ENCODE measurements around the gene CLTB. TPM values are rescaled to one million over a fixed set of nuclear protein-coding genes. Genes with fewer than 3 reads are reported as not detected.

The CLTB gene
- total RNA-seq, 1 donor from 2014 or later, result 189 TPM

DNA sequence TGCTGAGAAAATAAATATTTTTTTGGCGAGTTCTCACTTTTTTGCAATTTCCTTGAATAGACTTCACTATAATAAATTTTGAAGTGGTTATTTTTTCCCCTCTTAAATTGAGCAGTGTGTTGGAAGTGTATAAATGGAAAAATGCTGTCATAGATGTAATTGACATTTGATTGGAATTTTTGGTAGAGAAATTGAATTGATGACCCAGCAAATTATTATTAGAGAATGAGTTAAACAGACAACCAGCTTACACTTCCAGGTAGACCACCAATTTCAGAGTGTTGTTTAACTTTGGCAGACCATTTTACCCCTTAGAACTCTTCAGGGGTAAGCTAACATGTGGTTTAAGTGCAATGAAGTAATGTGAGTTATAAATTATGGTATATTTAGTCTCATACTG is 33.7 kb upstream of the CLTB start:
- Histone ChIP-seq H3K9me3 (no peaks in the 10 kb centered on the region), H3K4me1 (peaks cover 6 to 17% of the 10 kb centered on the region in 2 donors), H3K27me3 (no peaks in the 10 kb centered on the region), H3K27ac (no peak overlapping the region), H3K36me3 (peaks cover 0 to 12% of the 10 kb centered on the region in 2 donors), H3K4me3 (peak overlapping the region in 1 of 2 donors; percentile 94)
- intact Hi-C loops (cut with DNase I), result no loop called here
- no peak for DNase-seq (ENCODE audit: low spot score in 2 of 2)
- TF ChIP-seq, protein P1, sequence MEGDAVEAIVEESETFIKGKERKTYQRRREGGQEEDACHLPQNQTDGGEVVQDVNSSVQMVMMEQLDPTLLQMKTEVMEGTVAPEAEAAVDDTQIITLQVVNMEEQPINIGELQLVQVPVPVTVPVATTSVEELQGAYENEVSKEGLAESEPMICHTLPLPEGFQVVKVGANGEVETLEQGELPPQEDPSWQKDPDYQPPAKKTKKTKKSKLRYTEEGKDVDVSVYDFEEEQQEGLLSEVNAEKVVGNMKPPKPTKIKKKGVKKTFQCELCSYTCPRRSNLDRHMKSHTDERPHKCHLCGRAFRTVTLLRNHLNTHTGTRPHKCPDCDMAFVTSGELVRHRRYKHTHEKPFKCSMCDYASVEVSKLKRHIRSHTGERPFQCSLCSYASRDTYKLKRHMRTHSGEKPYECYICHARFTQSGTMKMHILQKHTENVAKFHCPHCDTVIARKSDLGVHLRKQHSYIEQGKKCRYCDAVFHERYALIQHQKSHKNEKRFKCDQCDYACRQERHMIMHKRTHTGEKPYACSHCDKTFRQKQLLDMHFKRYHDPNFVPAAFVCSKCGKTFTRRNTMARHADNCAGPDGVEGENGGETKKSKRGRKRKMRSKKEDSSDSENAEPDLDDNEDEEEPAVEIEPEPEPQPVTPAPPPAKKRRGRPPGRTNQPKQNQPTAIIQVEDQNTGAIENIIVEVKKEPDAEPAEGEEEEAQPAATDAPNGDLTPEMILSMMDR (IDR thresholded peaks at IDR 0.05), result no peak

DNA sequence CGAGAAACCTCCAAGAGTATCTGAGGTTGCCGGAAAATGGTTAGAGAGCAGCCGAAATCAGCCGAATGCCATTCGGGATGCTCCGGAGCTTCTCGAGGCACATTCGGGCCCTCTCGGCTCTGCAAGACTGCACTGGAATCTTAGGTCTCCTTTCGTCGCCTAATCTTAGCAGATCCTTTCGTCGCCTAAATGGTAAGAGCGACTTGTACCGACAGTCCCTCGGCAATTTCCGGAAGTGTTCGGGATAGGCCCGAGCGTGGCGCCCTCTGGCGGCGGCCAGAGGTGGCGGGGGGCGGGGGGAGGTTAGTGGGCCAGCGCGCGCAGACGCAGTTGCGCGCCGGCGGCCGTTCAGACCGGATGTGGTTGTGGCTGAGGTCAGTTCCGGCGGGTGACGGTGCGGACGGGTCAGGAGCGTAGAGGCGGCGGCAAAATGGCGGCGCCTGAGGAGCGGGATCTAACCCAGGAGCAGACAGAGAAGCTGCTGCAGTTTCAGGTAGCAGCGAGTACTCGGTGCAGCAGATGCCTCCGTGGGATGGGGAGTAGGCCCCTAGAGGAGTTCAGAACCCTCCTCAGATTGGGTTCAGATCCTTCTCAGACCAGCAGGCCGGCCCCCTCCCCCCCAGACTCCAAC is 31.8 kb upstream of the CLTB start, which contains the start of gene FAF2:
Gene FAF2 (plus strand): TSS at position 408 of the 631 bp plus-strand sequence. CDS start 23 bp downstream, at position 431.
- no peaks in the 10 kb centered on the region for H3K9me3 ChIP-seq
- H3K4me1 ChIP-seq, result peaks cover 6 to 17% of the 10 kb centered on the region in 2 donors
- peak; percentile 87 to 98 for DNase-seq (ENCODE audit: low spot score in 2 of 2)
- peak within 1 kb of the TSS; percentile 88 to 94 for H3K4me3 ChIP-seq
- H3K27me3 ChIP-seq, result no peaks in the 10 kb centered on the region
- intact Hi-C loops (cut with DNase I), result loop anchor here (1.0 to 10.0 kb wide), 5 partner anchors 32 to 197 kb away; partner anchors contain the start of genes CLTB, HIGD2A, KIAA1191 and NOP16
- H3K36me3 ChIP-seq, result no peaks in the 10 kb centered on the region
- TF ChIP-seq, protein P1 (IDR thresholded peaks at IDR 0.05), result peak; percentile 97 to 98 (median 97)
- H3K27ac ChIP-seq, result peak within 1 kb of the TSS; percentile 91 to 92

DNA sequence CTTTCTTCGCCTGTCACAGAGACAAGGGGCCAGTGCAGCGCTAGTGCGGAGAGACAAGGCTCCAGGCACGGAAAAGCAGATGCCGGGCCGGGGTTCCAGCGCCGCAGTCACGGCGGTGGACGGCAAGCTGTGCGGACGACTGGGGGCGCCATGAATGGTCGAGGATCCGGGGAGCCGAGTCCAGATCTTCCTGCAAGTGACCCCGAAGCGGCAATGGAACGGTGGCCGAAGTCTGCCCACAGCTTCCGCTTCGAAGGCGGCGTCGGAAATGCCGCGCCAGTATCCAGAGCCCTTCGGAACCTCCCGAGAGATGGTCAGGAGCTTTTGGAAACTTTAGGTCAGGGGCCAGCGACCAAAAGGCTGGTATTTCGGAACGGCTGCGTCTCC is 31.2 kb upstream of the CLTB start:
- Histone ChIP-seq H3K36me3 (no peaks in the 10 kb centered on the region), H3K9me3 (no peaks in the 10 kb centered on the region), H3K4me1 (peaks cover 6 to 17% of the 10 kb centered on the region in 2 donors), H3K27ac (peak overlapping the region; percentile 91 to 92), H3K4me3 (peak overlapping the region; percentile 88 to 94), H3K27me3 (no peaks in the 10 kb centered on the region)
- peak in 1 of 2 donors; percentile 13 for DNase-seq (ENCODE audit: low spot score in 2 of 2)
- intact Hi-C loops (cut with DNase I), result loop anchor here (10.0 kb wide), 1 partner anchor 197 kb away; the partner anchor contains the start of gene TSPAN17
- TF ChIP-seq, protein P1 (IDR thresholded peaks at IDR 0.05), result no peak

DNA sequence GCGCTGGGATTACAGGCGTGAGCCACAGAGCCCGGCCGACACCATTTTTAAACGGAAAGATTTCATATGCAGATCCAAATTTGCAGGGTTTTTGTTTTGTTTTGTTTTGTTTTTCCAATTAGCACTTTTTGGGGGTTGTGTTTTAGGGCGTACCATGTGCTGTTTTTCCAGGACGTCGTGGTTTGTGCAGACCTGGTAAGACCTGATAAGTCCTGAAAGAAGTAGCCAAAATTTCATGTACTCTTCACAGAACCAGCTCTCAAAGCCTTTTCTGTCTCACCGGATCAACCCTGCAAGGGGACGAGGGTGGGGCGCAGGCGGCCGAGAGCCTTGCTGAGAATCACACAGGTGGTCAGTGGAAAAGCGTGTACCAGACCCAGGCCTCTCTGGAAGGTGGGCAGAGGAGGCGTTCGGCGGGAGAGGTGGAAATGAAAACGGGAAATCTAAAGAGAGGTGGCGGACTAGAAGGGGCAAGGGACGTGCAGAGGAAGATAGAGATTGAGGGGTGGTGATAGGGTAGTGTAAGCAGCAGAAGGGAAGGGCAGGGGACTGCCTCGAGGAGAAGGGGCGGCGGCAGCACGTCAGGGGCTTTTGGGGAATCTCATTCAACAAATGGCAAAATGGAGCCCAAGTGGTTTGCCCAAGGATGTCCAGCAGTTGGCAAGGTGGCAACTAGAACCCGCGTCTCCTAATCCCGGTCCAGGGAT is 30.7 kb upstream of the CLTB start:
- no peaks in the 10 kb centered on the region for H3K9me3 ChIP-seq
- peak overlapping the region; percentile 88 to 94 for H3K4me3 ChIP-seq
- H3K27ac ChIP-seq, result peak overlapping the region; percentile 91 to 92
- H3K36me3 ChIP-seq, result no peaks in the 10 kb centered on the region
- peaks cover 6 to 17% of the 10 kb centered on the region in 2 donors for H3K4me1 ChIP-seq
- peak in 1 of 2 donors; percentile 64 for DNase-seq (ENCODE audit: low spot score in 2 of 2)
- intact Hi-C loops (cut with DNase I), result loop anchor here (10.0 kb wide), 1 partner anchor 198 kb away; the partner anchor contains the start of gene TSPAN17
- no peaks in the 10 kb centered on the region for H3K27me3 ChIP-seq
- TF ChIP-seq, protein P1 (IDR thresholded peaks at IDR 0.05), result no peak

DNA sequence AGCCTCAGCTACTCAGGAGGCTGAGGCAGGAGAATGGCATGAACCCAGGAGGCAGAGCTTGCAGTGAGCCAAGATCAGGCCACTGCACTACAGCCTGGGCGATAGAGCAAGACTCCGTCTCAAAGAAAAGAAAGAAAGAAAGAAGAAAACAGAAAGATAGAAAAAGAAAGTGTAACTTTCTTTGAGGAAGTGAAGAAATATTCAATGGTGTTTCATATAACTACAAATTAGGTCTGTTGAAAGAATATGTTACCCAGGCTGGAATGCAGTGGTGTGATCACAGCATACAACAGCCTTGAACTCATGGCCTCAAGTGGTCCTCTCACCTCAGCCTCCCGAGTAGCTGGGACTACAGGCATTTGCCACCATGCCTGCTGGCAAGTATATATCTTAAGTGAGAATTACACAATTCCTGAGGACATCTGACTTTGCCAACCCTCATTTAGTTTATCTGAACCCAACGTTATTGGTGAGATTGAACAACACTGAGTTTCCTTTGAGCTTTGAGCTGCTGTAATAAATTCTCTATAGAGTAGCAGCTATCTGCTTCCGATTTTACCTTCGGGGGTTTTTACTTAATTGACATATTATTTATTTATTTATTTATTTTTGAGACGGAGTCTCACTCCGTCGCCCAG is 29.8 kb upstream of the CLTB start:
- no peaks in the 10 kb centered on the region for H3K27me3 ChIP-seq
- no peak overlapping the region for H3K27ac ChIP-seq
- TF ChIP-seq, protein P1 (IDR thresholded peaks at IDR 0.05), result no peak
- H3K4me1 ChIP-seq, result peaks cover 6 to 17% of the 10 kb centered on the region in 2 donors
- no peaks in the 10 kb centered on the region for H3K9me3 ChIP-seq
- DNase-seq (ENCODE audit: low spot score in 2 of 2), result no peak
- intact Hi-C loops (cut with DNase I), result loop anchor here (10.0 kb wide), 1 partner anchor 199 kb away; the partner anchor contains the start of gene TSPAN17
- H3K4me3 ChIP-seq, result no peak overlapping the region
- no peaks in the 10 kb centered on the region for H3K36me3 ChIP-seq

Data from ascending aorta (tissue), 2 donors.